NT2/D1 (cell line): ENCODE results near the gene KCTD16.

Experiments used
- DNase-seq: peaks from one replicate; pipeline ENCODE4 v3.0.0-alpha.2; 2011; ENCODE audit warnings: low read depth, low spot score
- H3K27me3 ChIP-seq: 2 replicates; pipeline ENCODE4 v1.6.0; 2011; ENCODE audit warnings: mild to moderate bottlenecking; ENCODE audit not compliant: insufficient read length, insufficient read depth
- H3K36me3 ChIP-seq: 2 replicates; pipeline ENCODE4 v1.6.1; 2011; ENCODE audit warnings: mild to moderate bottlenecking, low read length, mixed read lengths; ENCODE audit not compliant: insufficient read depth, insufficient read length
- H3K4me1 ChIP-seq: 2 replicates; pipeline ENCODE4 v1.5.1; 2011; ENCODE audit not compliant: insufficient read depth, insufficient read length
- H3K4me3 ChIP-seq: 2 replicates; pipeline ENCODE4 v1.5.1; 2011; ENCODE audit warnings: low read depth; ENCODE audit not compliant: insufficient read length
- H3K9ac ChIP-seq: 2 replicates; pipeline ENCODE4 v1.6.0; 2011; ENCODE audit warnings: low read depth; ENCODE audit not compliant: insufficient read length
- H3K9me3 ChIP-seq: 2 replicates; pipeline ENCODE4 v1.5.1; 2011; ENCODE audit warnings: mild to moderate bottlenecking, low read length; ENCODE audit not compliant: insufficient read depth
- SUZ12 ChIP-seq: IDR thresholded peaks from 2 replicates; pipeline ENCODE4 v1.6.1; 2011; ENCODE audit not compliant: insufficient read length, insufficient read depth; ENCODE audit errors: extremely low read depth
- YY1 ChIP-seq: IDR thresholded peaks from 2 replicates; pipeline ENCODE4 v1.6.1; 2011; ENCODE audit not compliant: insufficient read length, insufficient read depth
- ZNF274 ChIP-seq: IDR thresholded peaks from 2 replicates; pipeline ENCODE4 v1.6.1; 2011; ENCODE audit warnings: mild to moderate bottlenecking, low read depth, low read length

KCTD16 gene

DNA sequence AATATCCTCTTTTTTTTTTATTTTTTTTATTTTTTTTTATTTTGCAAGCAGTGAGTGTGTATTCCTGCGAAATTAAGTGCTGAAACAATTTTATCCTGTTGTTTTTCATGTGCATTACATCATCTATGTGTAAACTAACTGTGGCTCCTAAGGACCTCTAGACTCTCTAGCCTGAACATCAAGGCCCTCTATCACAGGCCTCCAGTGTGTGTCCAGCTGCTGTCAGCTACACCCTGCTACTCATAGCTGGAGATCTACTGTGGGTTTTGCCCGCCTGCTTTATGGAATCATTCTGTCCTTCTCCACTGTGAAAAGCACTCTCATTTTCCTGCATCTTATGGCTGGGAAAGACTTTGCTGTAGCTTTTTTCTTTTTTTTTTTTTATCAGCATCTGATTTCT is 157.8 kb downstream of the KCTD16 start:
- H3K4me3 ChIP-seq: no peak overlapping the region
- H3K9ac ChIP-seq: no peak overlapping the region
- TF ChIP-seq SUZ12 (no peak), ZNF274 (no peak), YY1 (no peak)
- no peaks in the 10 kb centered on the region for H3K36me3 ChIP-seq
- no peaks in the 10 kb centered on the region for H3K9me3 ChIP-seq
- no peaks in the 10 kb centered on the region for H3K4me1 ChIP-seq
- DNase-seq: no peak
- H3K27me3 ChIP-seq: no peaks in the 10 kb centered on the region

DNA sequence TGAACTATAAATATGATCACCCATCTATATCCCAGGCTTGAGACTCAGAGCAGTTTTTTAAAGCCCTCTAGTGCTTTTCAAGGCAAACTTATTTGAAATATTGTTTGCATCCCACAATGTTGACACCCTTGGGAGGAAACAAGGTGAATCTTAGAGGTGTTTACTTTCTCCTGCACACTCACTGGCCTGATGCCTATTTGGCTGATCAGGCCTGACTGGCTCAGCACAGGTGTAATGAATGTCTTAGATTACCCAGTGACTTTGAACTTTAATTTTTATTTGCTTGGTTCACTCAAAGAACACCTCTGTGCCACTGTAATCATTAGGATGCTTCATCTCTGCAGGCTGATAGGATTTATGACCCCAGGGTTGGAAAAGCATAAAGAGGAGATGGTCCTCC is 158.3 kb downstream of the KCTD16 start:
- Histone ChIP-seq H3K27me3 (no peaks in the 10 kb centered on the region), H3K4me1 (no peaks in the 10 kb centered on the region), H3K36me3 (no peaks in the 10 kb centered on the region), H3K4me3 (no peak overlapping the region), H3K9ac (no peak overlapping the region), H3K9me3 (no peaks in the 10 kb centered on the region)
- DNase-seq: no peak
- TF ChIP-seq YY1: no peak
- TF ChIP-seq SUZ12: no peak
- TF ChIP-seq ZNF274: no peak

DNA sequence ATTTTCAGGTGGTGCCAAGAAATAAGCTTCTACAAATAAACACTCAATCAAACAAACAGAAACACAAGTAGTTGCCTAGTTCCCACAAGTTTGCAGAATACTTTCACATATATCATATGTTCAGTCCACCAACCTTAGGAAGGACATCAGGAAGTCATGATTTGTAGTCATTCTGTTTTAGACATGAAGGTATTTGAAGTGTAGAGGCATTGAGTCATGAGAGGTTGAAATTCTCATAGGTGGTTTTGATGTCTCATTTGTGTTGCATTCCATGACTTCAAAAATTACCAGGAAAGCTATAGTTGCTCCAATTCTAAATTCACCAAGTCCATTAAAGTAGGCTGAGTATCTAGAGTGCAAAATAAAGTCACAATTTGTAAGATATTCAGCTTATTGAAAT is 159.0 kb downstream of the KCTD16 start:
- H3K4me1 ChIP-seq: no peaks in the 10 kb centered on the region
- no peaks in the 10 kb centered on the region for H3K27me3 ChIP-seq
- H3K4me3 ChIP-seq: no peak overlapping the region
- H3K9me3 ChIP-seq: no peaks in the 10 kb centered on the region
- TF ChIP-seq SUZ12: no peak
- no peak for TF ChIP-seq ZNF274
- TF ChIP-seq YY1: no peak
- H3K36me3 ChIP-seq: no peaks in the 10 kb centered on the region
- no peak overlapping the region for H3K9ac ChIP-seq
- no peak for DNase-seq

DNA sequence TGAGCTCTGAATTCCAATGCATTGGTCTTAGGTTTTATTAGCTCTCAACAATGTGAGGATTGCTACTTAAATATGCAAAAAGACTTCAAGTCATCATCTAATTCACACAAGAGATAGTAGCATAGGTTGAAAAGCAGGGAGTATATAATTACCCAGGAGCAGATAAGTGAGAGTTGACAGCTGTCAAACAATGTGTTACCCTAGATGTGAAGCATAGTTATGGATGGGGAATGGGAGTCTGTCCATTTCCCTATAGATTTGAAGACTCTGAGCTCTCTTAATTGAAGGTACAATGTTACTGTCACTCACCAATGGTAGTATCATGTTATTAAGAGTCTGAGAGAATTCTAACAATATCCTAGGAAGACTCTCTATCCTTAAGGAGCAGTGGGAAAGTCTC is 160.7 kb downstream of the KCTD16 start:
- Histone ChIP-seq H3K36me3 (no peaks in the 10 kb centered on the region), H3K27me3 (no peaks in the 10 kb centered on the region), H3K4me3 (no peak overlapping the region), H3K9me3 (no peaks in the 10 kb centered on the region), H3K4me1 (no peaks in the 10 kb centered on the region), H3K9ac (no peak overlapping the region)
- DNase-seq: no peak
- no peak for TF ChIP-seq ZNF274
- no peak for TF ChIP-seq YY1
- TF ChIP-seq SUZ12: no peak

DNA sequence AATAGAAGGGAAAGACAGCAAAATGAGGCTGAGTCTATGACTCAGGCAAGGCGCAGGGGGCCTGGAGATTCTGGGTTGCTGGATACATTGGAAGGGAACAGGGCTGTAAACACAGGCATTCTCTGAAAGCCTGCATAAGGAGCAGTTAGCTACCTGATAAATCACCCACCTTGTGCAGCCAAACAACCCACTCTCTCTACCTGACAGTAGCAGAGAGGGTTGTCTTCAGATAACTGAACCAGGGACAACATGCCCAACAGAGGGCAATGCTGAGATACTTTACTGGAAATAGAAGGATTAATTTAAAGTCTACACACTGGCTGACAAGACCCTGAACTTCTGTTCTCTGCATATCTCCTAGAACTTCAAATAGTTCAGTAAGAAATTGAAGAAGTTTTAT is 161.6 kb downstream of the KCTD16 start:
- H3K9ac ChIP-seq: no peak overlapping the region
- H3K36me3 ChIP-seq: no peaks in the 10 kb centered on the region
- no peaks in the 10 kb centered on the region for H3K27me3 ChIP-seq
- peak; percentile 9 for DNase-seq
- no peak overlapping the region for H3K4me3 ChIP-seq
- H3K4me1 ChIP-seq: no peaks in the 10 kb centered on the region
- TF ChIP-seq YY1: no peak
- TF ChIP-seq ZNF274: no peak
- no peak for TF ChIP-seq SUZ12
- H3K9me3 ChIP-seq: no peaks in the 10 kb centered on the region

DNA sequence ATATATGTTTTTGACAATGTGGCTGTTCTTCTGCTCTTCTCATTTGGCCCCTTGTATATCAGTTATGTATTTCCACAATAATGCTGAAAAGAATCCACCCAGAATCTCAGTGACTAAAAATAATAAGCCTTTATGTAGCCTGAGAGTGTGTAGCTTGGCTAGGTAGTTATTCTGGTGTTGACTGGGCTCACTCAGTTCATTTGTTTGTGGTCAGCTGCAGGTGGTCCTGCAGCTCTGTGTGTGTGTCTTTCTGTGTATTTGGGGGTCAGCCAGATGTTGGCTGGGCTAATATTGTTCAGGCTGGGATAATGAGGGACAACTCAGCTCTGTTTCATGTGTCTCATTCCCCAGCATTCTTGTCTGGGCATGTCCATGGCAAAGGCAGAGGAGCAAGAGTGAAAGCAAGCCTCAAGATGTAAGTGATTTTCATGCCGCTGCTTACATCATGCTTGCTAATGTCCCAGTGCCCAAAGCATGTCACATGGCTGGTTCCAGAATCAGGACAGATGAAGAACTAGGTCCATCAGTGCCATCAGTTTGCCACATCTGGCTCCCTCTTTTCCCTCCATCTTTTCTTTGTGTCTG is 162.8 kb downstream of the KCTD16 start:
- H3K9me3 ChIP-seq: no peaks in the 10 kb centered on the region
- no peaks in the 10 kb centered on the region for H3K27me3 ChIP-seq
- no peaks in the 10 kb centered on the region for H3K4me1 ChIP-seq
- no peak for DNase-seq
- H3K4me3 ChIP-seq: no peak overlapping the region
- H3K36me3 ChIP-seq: no peaks in the 10 kb centered on the region
- no peak for TF ChIP-seq YY1
- no peak for TF ChIP-seq SUZ12
- no peak for TF ChIP-seq ZNF274
- H3K9ac ChIP-seq: no peak overlapping the region

DNA sequence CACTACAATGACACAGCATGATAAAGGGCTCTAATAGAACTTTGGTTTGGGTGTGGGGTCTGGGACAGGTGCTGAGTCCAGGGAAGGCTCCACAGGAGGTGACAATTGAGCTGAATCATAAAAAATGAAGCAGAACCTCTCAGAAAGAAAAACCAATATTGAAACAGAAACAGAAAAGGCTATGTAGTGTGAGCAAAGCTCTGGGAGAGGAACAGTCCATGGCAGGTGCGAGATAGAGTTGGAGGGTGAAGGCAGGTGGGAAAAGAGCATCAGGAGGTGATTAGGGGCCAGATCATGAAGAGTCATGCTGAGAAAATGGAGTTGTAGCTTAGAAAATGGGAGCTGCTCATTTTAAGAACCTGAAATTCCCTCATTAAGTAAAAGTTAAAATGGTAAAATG is 164.9 kb downstream of the KCTD16 start:
- H3K4me1 ChIP-seq: no peaks in the 10 kb centered on the region
- no peak for DNase-seq
- TF ChIP-seq SUZ12: no peak
- no peak for TF ChIP-seq YY1
- TF ChIP-seq ZNF274: no peak
- no peaks in the 10 kb centered on the region for H3K36me3 ChIP-seq
- no peak overlapping the region for H3K9ac ChIP-seq
- H3K27me3 ChIP-seq: no peaks in the 10 kb centered on the region
- no peaks in the 10 kb centered on the region for H3K9me3 ChIP-seq
- H3K4me3 ChIP-seq: no peak overlapping the region
